ENCODE results near the gene RPL32. TPM values are rescaled to one million over a fixed set of nuclear protein-coding genes. Genes with fewer than 3 reads are reported as not detected.

RPL32 gene
- total and polyA plus RNA-seq, 4 donors: 218 to 1,124 (median 577) TPM

- no peak for TF ChIP-seq TAF1 (conservative IDR thresholded peaks at IDR 0.05)
Measured at GRCh38 chr3:12828751-12829150, 12.6 kb downstream of the RPL32 start (continued).

- WGBS: 87% methylated on average over 8 of the region's 8 CpGs
- H3K9ac ChIP-seq (ENCODE audit: low read depth in 1 of 2, low read length in 2 of 2): no peak overlapping the region
- no peaks in the 10 kb centered on the region for H3K4me1 ChIP-seq (ENCODE audit: control insufficient read depth in 4 of 4, insufficient read depth in 4 of 4, low read length in 3 of 4)
- no peak for DNase-seq (ENCODE audit: low spot score)
- no peaks in the 10 kb centered on the region for H3K36me3 ChIP-seq (ENCODE audit: control insufficient read depth in 4 of 4, insufficient read depth in 3 of 4, low read depth in 1 of 4, low read length in 3 of 4)
- no peaks in the 10 kb centered on the region for H3K9me3 ChIP-seq (ENCODE audit: control insufficient read depth in 4 of 4, low read length in 3 of 4)
- H3K27ac ChIP-seq (ENCODE audit: low read depth in 1 of 2, low read length in 2 of 2): no peak overlapping the region
- no peak overlapping the region for H3K4me3 ChIP-seq (ENCODE audit: low read depth in 1 of 3, low read length in 3 of 3)
- no peaks in the 10 kb centered on the region for H3K27me3 ChIP-seq (ENCODE audit: control insufficient read depth in 4 of 4, insufficient read depth in 4 of 4, low read length in 3 of 4)
- no peak for TF ChIP-seq ZBTB33 (IDR thresholded peaks at IDR 0.05)
- no peak for TF ChIP-seq GABPA (IDR thresholded peaks at IDR 0.05 in 1 of 2, conservative IDR thresholded peaks at IDR 0.05 in 1 of 2)
- TF ChIP-seq SP1 (IDR thresholded peaks at IDR 0.05): no peak
- TF ChIP-seq ATF3 (IDR thresholded peaks at IDR 0.05): no peak
- no peak for TF ChIP-seq EGR1 (IDR thresholded peaks at IDR 0.05; ENCODE audit: low read depth in 2 of 2)
Measured at GRCh38 chr3:12825156-12825555, 16.2 kb downstream of the RPL32 start.

GRCh38 chr3:12824299-12824698, 17.1 kb downstream of the RPL32 start:
- DNase-seq (ENCODE audit: low spot score): no peak
- H3K27me3 ChIP-seq (ENCODE audit: control insufficient read depth in 4 of 4, insufficient read depth in 4 of 4, low read length in 3 of 4): no peaks in the 10 kb centered on the region
- TF ChIP-seq JUND (IDR thresholded peaks at IDR 0.05) (no peak), FOXA1 (IDR thresholded peaks at IDR 0.05) (no peak), EGR1 (IDR thresholded peaks at IDR 0.05; ENCODE audit: low read depth in 2 of 2) (no peak), SP1 (IDR thresholded peaks at IDR 0.05) (no peak), RXRA (IDR thresholded peaks at IDR 0.05) (no peak), TAF1 (conservative IDR thresholded peaks at IDR 0.05) (no peak), GABPA (IDR thresholded peaks at IDR 0.05 in 1 of 2, conservative IDR thresholded peaks at IDR 0.05 in 1 of 2) (no peak), MAX (IDR thresholded peaks at IDR 0.05) (no peak), CTCF (IDR thresholded peaks at IDR 0.05; ENCODE audit: low read depth, low read length, missing input control) (no peak), REST (IDR thresholded peaks at IDR 0.05) (no peak), HNF4A (conservative IDR thresholded peaks at IDR 0.05) (no peak), ATF3 (IDR thresholded peaks at IDR 0.05) (no peak), YY1 (IDR thresholded peaks at IDR 0.05) (no peak), FOXA2 (IDR thresholded peaks at IDR 0.05) (no peak)
- H3K4me1 ChIP-seq (ENCODE audit: control insufficient read depth in 4 of 4, insufficient read depth in 4 of 4, low read length in 3 of 4): no peaks in the 10 kb centered on the region
- H3K4me3 ChIP-seq (ENCODE audit: low read depth in 1 of 3, low read length in 3 of 3): no peak overlapping the region
- no peaks in the 10 kb centered on the region for H3K9me3 ChIP-seq (ENCODE audit: control insufficient read depth in 4 of 4, low read length in 3 of 4)
- no peak overlapping the region for H3K27ac ChIP-seq (ENCODE audit: low read depth in 1 of 2, low read length in 2 of 2)
- no peaks in the 10 kb centered on the region for H3K36me3 ChIP-seq (ENCODE audit: control insufficient read depth in 4 of 4, insufficient read depth in 3 of 4, low read depth in 1 of 4, low read length in 3 of 4)
- no peak overlapping the region for H3K9ac ChIP-seq (ENCODE audit: low read depth in 1 of 2, low read length in 2 of 2)
- WGBS: 93% methylated on average over 7 of the region's 7 CpGs
